AG04450 (cell line): ENCODE measurements around the gene ANO1. TPM values are rescaled to one million over a fixed set of nuclear protein-coding genes. Genes with fewer than 3 reads are reported as not detected.

Experiments
- CTCF ChIA-PET: fragments of 300-600, 350-600 bp; formaldehyde crosslinking; extraction: SDS; loops from one replicate; lab custom pipeline; 2022; ENCODE audit warnings: antibody characterized with exemption, inconsistent platforms; lab: Charles Lee
- POLR2A ChIA-PET: fragments of 350-600 bp; formaldehyde crosslinking; extraction: SDS; loops from one replicate; lab custom pipeline; 2021; ENCODE audit warnings: antibody characterized with exemption, inconsistent platforms; lab: Yijun Ruan, JAX
- DNase-seq: peaks from one replicate; pipeline ENCODE4 v3.0.0-alpha.2; 2011; ENCODE audit warnings: low read depth, low spot score
- H3K27ac ChIP-seq: one replicate; pipeline ENCODE4 v1.5.1; 2012; ENCODE audit warnings: low read depth, low read length, control low read depth
- H3K27me3 ChIP-seq: one replicate; pipeline ENCODE4 v1.6.0; 2012; ENCODE audit warnings: low read length; ENCODE audit not compliant: control insufficient read depth, insufficient read depth
- H3K4me3 ChIP-seq: 2 replicates; pipeline ENCODE4 v1.5.1; 2011; ENCODE audit warnings: mild to moderate bottlenecking, low read depth, low read length, control low read depth
- H3K9me3 ChIP-seq: 2 replicates; pipeline ENCODE4 v1.5.1; 2012; ENCODE audit warnings: low read length; ENCODE audit not compliant: control insufficient read depth, insufficient read depth
- CTCF ChIP-seq: IDR thresholded peaks from 2 replicates; pipeline ENCODE4 v1.5.1; 2011; ENCODE audit warnings: low read depth, low read length, control low read depth, inconsistent platforms
- polyA plus RNA-seq: library from polyadenylated mRNA; depleted of rRNA; stranded (reverse); fragments of >200 nt; gene quantifications from 2 replicates; pipeline ENCODE4 v1.2.3, GENCODE V29; 2011

The ANO1 gene
- polyA plus RNA-seq, 1 experiment: 10.3 TPM

DNA sequence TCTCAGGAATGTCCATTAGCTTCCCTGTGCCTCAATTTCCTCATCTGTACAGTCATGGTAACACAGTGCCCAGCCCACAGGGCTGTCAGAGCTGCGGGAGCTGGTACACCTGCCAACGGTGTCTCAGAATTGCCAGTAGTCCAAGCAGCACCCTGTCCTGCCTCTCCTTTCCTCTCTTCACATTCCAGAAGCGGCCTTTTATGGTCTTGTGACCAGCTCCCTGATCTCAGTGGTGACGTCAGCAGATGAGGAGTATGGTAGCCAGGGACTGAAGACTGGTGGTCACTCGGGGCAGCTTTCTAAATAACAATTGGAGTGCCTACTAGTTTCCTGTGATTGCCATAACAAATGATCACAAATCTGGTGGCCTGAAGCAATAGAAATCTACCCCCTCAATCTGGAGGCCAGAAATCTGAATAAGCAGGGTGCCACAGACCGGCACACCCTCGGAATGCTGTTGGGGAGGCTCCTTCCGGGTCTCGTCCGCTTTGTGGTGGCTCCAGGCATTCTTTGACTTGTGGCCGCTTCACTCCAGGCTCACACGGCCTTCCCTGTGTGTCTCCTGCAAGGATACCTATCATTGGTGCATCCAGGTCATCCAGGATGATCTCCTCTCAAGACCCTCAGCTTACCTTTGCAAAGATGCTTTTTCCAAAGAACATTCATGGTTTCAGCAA lies 127.1 kb downstream of the ANO1 start:
- H3K27ac ChIP-seq: peak overlapping the region; percentile 11
- H3K27me3 ChIP-seq: no peaks in the 10 kb centered on the region
- no peaks in the 10 kb centered on the region for H3K9me3 ChIP-seq
- POLR2A ChIA-PET: no interaction called here
- peak overlapping the region; percentile 95 for H3K4me3 ChIP-seq
- CTCF ChIA-PET: interaction anchor here (1.0 kb wide), 1 partner anchor 286 kb away, joined by 3 read pairs; no protein-coding TSS in a partner anchor
- no peak for TF ChIP-seq CTCF
- DNase-seq: no peak

DNA sequence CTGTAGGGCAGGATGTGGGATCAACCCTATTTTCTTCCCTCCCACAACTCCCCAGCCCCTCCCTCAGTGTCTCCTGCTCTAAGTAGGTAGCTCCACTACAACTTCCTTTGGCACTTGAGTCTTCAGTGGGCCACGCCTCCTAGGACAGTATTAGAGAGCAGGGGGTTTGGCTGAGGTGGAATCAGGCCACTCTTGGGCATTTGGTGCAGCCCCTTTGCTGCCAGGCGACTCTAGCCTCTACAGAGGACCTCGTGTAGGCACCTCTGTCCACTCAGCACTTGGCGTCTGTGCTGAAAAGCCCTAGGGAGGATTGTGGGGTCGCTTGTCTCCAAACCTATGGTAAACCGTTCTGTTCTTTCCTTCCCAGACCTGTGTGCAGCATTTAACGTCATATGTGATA lies 127.6 kb downstream of the ANO1 start:
- ChIA-PET CTCF (interaction anchor here (0.5 kb wide), 1 partner anchor 57 kb away, joined by 5 read pairs; no protein-coding TSS in a partner anchor), POLR2A (interaction anchor here (0.5 kb wide), 1 partner anchor 119 kb away, joined by 3 read pairs; no protein-coding TSS in a partner anchor)
- no peak for TF ChIP-seq CTCF
- Histone ChIP-seq H3K4me3 (no peak overlapping the region), H3K27ac (no peak overlapping the region), H3K27me3 (no peaks in the 10 kb centered on the region), H3K9me3 (no peaks in the 10 kb centered on the region)
- no peak for DNase-seq

DNA sequence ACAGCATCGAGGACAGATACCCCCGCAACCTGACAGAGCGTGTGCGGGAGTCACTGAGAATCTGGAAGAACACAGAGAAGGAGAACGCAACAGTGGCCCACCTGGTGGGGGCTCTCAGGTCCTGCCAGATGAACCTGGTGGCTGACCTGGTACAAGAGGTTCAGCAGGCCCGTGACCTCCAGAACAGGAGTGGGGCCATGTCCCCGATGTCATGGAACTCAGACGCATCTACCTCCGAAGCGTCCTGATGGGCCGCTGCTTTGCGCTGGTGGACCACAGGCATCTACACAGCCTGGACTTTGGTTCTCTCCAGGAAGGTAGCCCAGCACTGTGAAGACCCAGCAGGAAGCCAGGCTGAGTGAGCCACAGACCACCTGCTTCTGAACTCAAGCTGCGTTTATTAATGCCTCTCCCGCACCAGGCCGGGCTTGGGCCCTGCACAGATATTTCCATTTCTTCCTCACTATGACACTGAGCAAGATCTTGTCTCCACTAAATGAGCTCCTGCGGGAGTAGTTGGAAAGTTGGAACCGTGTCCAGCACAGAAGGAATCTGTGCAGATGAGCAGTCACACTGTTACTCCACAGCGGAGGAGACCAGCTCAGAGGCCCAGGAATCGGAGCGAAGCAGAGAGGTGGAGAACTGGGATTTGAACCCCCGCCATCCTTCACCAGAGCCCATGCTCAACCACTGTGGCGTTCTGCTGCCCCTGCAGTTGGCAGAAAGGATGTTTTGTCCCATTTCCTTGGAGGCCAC lies 128.3 kb downstream of the ANO1 start:
- H3K4me3 ChIP-seq: no peak overlapping the region
- DNase-seq: no peak
- no peaks in the 10 kb centered on the region for H3K9me3 ChIP-seq
- ChIA-PET CTCF (interaction anchor here (0.5 kb wide), 1 partner anchor 56 kb away, joined by 5 read pairs; no protein-coding TSS in a partner anchor), POLR2A (interaction anchor here (0.5 kb wide), 1 partner anchor 119 kb away, joined by 3 read pairs; no protein-coding TSS in a partner anchor)
- H3K27me3 ChIP-seq: no peaks in the 10 kb centered on the region
- no peak overlapping the region for H3K27ac ChIP-seq
- no peak for TF ChIP-seq CTCF

DNA sequence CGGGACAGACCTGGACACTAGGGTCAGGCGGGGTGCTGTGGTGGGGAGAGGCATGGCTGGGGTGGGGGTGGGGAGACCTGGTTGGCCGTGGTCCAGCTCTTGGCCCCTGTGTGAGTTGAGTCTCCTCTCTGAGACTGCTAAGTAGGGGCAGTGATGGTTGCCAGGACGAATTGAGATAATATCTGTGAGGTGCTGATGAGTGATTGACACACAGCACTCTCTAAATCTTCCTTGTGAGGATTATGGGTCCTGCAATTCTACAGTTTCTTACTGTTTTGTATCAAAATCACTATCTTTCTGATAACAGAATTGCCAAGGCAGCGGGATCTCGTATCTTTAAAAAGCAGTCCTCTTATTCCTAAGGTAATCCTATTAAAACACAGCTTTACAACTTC lies 128.9 kb downstream of the ANO1 start:
- POLR2A ChIA-PET: no interaction called here
- no peak overlapping the region for H3K27ac ChIP-seq
- CTCF ChIA-PET: no interaction called here

More for the DNA sequence above, 128.9 kb downstream of the ANO1 start:
- no peaks in the 10 kb centered on the region for H3K27me3 ChIP-seq
- DNase-seq: no peak
- no peak for TF ChIP-seq CTCF
- no peaks in the 10 kb centered on the region for H3K9me3 ChIP-seq
- H3K4me3 ChIP-seq: no peak overlapping the region
